ENCODE measurements around the gene SMAP1.

- TF ChIP-seq CTCF (conservative IDR thresholded peaks at IDR 0.05) (no peak), ZFX (IDR thresholded peaks at IDR 0.05) (no peak)
Observed at GRCh38 chr6:70820778-70821177, 153.1 kb downstream of the SMAP1 start.

Data from C4-2B (cell line).